ENCODE data around the gene LIN28A.

DNA sequence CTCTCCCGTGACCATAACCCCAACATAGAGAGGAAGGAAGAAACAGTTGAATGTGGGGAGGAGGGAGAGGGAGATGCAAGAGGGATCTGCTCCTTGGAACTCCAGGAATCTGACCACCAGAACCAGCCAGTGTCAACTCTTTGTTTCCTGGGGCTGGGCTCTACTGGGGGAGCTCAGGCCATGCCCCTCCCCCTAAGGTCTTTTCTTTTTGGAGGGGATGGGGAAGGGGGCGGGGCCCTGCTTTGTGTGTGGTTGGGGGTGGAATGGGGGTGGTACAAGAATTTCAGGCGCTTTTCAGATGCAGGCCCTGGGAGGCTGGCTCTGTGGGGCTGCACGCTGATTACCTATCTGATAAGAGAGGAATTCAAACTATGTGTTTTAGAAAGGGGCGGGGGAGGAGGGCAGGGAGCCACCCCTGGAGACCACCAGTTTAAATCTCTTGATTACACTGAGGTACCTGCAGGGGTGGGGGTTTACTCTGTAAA is 8.3 kb downstream of the LIN28A start:
- TF ChIP-seq FOXM1 (IDR thresholded peaks at IDR 0.05; ENCODE audit: borderline replicate concordance, low read depth) (no peak), EGR1 (IDR thresholded peaks at IDR 0.05) (no peak), CEBPB (IDR thresholded peaks at IDR 0.05) (no peak), TAF1 (IDR thresholded peaks at IDR 0.05; ENCODE audit: low read depth) (no peak), TCF12 (IDR thresholded peaks at IDR 0.05; ENCODE audit: low read depth) (no peak)
